ENCODE results near the gene PTTG2. TPM values are rescaled to one million over a fixed set of nuclear protein-coding genes. Genes with fewer than 3 reads are reported as not detected.

The PTTG2 gene
- total RNA-seq, 1 donor from 2014 or later, result not detected

GRCh38 chr4:37981844-37982720, 21.9 kb downstream of the PTTG2 start:
- DNase-seq (ENCODE audit: low read depth, low spot score), result no peak
- TF ChIP-seq CTCF (conservative IDR thresholded peaks at IDR 0.05), result no peak
- Mint-ChIP-seq H3K36me3 (ENCODE audit: low read depth) (no peaks in the 10 kb centered on the region), H3K9me3 (no peaks in the 10 kb centered on the region), H3K4me3 (no peak overlapping the region), H3K27ac (ENCODE audit: unreplicated experiment) (no peak overlapping the region), H3K4me1 (peaks cover 13% of the 10 kb centered on the region), H3K27me3 (ENCODE audit: low read depth) (no peaks in the 10 kb centered on the region)

GRCh38 chr4:37982736-37983135, 22.5 kb downstream of the PTTG2 start:
- no peak for TF ChIP-seq CTCF (conservative IDR thresholded peaks at IDR 0.05)
- Mint-ChIP-seq H3K4me3 (no peak overlapping the region), H3K36me3 (ENCODE audit: low read depth) (no peaks in the 10 kb centered on the region), H3K9me3 (no peaks in the 10 kb centered on the region), H3K27ac (ENCODE audit: unreplicated experiment) (no peak overlapping the region), H3K27me3 (ENCODE audit: low read depth) (no peaks in the 10 kb centered on the region), H3K4me1 (peaks cover 13% of the 10 kb centered on the region)
- no peak for DNase-seq (ENCODE audit: low read depth, low spot score)

- Mint-ChIP-seq H3K27ac (ENCODE audit: unreplicated experiment) (no peak overlapping the region), H3K4me1 (peaks cover 5% of the 10 kb centered on the region), H3K36me3 (ENCODE audit: low read depth) (no peaks in the 10 kb centered on the region), H3K4me3 (no peak overlapping the region), H3K27me3 (ENCODE audit: low read depth) (no peaks in the 10 kb centered on the region), H3K9me3 (no peaks in the 10 kb centered on the region)
- no peak for TF ChIP-seq CTCF (conservative IDR thresholded peaks at IDR 0.05)
- DNase-seq (ENCODE audit: low read depth, low spot score), result no peak
Measured at GRCh38 chr4:37983951-37984350, 23.8 kb downstream of the PTTG2 start.

- Mint-ChIP-seq H3K4me3 (no peak overlapping the region), H3K27ac (ENCODE audit: unreplicated experiment) (no peak overlapping the region), H3K36me3 (ENCODE audit: low read depth) (no peaks in the 10 kb centered on the region), H3K4me1 (peaks cover 10% of the 10 kb centered on the region), H3K27me3 (ENCODE audit: low read depth) (no peaks in the 10 kb centered on the region), H3K9me3 (no peaks in the 10 kb centered on the region)
- no peak for TF ChIP-seq CTCF (conservative IDR thresholded peaks at IDR 0.05)
- DNase-seq (ENCODE audit: low read depth, low spot score), result no peak
Measured at GRCh38 chr4:37985730-37986275, 25.6 kb downstream of the PTTG2 start.

- Mint-ChIP-seq H3K27me3 (ENCODE audit: low read depth) (no peaks in the 10 kb centered on the region), H3K9me3 (no peaks in the 10 kb centered on the region), H3K4me1 (peaks cover 10% of the 10 kb centered on the region), H3K36me3 (ENCODE audit: low read depth) (no peaks in the 10 kb centered on the region), H3K27ac (ENCODE audit: unreplicated experiment) (no peak overlapping the region), H3K4me3 (no peak overlapping the region)
- no peak for DNase-seq (ENCODE audit: low read depth, low spot score)
- TF ChIP-seq CTCF (conservative IDR thresholded peaks at IDR 0.05), result no peak
Measured at GRCh38 chr4:37988670-37989069, 28.5 kb downstream of the PTTG2 start.

All from neural crest cell (in vitro differentiated cells).